T-helper 17 cell (primary cell): Measurements from ENCODE around the gene CPNE5. TPM values are rescaled to one million over a fixed set of nuclear protein-coding genes. Genes with fewer than 3 reads are reported as not detected.

Source experiments
- ATAC-seq: fragments of 150-1000 bp; cut with Tn5 transposase; 2 replicates; pipeline ENCODE4 v1.10.0; 2021; ENCODE audit warnings: mild to moderate bottlenecking, moderate library complexity
- DNase-seq, 3 donors: peaks; one replicate each; pipeline versions ENCODE4 v3.0.0 to v3.0.0-alpha.2; 2020 to 2021
- H3K9me3 ChIP-seq: one replicate; pipeline ENCODE4 v1.7.0; 2013; ENCODE audit warnings: low read length, mild to moderate bottlenecking; ENCODE audit not compliant: control insufficient read depth, poor library complexity, severe bottlenecking
- H3K27ac Mint-ChIP-seq: one replicate; pipeline ENCODE4 v1.8.0; 2022; ENCODE audit warnings: mild to moderate bottlenecking, moderate library complexity, mixed read lengths
- H3K27me3 Mint-ChIP-seq: one replicate; pipeline ENCODE4 v1.8.0; 2022; ENCODE audit warnings: mixed read lengths
- H3K36me3 Mint-ChIP-seq: one replicate; pipeline ENCODE4 v1.8.0; 2022; ENCODE audit warnings: low read depth, mixed read lengths
- H3K4me1 Mint-ChIP-seq: one replicate; pipeline ENCODE4 v1.8.0; 2022; ENCODE audit warnings: mild to moderate bottlenecking, mixed read lengths
- H3K4me3 Mint-ChIP-seq: one replicate; pipeline ENCODE4 v1.8.0; 2022; ENCODE audit warnings: mild to moderate bottlenecking, moderate library complexity, mixed read lengths
- total RNA-seq, 4 donors: library from RNA in 2 of 4; stranded (reverse) in 2 of 4; gene quantifications; one replicate each; pipeline ENCODE4 v1.2.3 and lab custom pipeline; 2022 to 2026

Gene CPNE5
- total RNA-seq, 2 donors from 2014 or later = 5.5 to 16.0 TPM

DNA sequence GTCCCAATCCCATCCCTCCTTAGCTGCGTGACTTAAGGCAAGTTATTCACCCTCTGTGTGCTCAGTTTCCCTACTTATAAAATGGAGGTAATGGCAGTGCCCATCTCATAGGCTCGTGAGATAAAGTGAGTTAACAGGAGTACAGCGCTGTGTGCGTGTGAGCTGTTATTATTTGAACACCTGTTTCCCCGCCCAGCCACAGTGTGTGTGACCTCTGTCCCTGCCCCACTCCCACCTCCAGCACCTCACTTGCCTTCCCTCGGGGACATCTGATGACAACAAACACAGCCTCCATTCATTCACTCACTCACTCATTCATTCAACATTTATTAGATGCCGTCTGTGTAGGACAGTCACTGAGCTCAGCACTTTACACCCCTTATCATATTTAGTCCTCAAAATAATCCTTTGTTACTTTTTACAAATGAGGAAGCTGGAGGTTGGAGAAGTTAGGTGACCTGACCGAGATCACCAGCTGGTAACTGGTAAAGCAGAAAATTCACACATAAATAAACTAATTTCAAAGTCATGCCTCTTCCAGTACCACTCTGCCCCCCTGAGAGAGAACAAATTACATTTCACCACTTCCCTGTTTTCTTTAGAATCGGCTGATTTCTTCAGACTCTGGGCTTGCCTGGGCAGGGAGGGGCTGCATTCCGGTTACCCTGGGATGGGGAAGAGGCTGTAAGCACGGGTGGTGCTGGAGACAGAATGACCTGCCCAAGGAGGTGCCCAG, 58.6 kb downstream of the CPNE5 start:
- H3K4me1 Mint-ChIP-seq = peaks cover 12% of the 10 kb centered on the region
- ATAC-seq (no peak), DNase-seq (no peak)
- no peak overlapping the region for H3K4me3 Mint-ChIP-seq
- peaks cover 12% of the 10 kb centered on the region for H3K27me3 Mint-ChIP-seq
- H3K36me3 Mint-ChIP-seq = no peaks in the 10 kb centered on the region
- H3K27ac Mint-ChIP-seq = no peak overlapping the region
- H3K9me3 ChIP-seq = no peaks in the 10 kb centered on the region

DNA sequence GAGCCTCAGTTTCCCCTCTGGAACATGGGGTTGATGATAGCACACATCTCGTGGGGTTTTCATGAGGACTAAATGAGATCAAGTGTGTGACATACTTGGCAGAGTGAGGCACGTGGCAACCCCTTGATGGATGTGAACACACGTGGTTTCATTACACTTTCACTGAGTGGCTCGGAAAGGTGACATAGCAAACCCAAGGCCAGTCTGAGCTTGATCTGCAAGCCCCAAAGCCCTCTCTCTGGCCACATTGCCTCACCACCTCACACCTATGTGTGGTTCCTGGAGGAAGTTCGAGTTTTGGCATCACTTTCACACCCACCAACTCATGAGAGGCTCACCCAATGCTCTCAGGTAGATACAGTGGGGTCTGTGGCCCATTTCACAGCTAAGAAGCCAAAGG, 60.0 kb downstream of the CPNE5 start:
- peaks cover 7% of the 10 kb centered on the region for H3K27me3 Mint-ChIP-seq
- no peaks in the 10 kb centered on the region for H3K36me3 Mint-ChIP-seq
- no peak overlapping the region for H3K27ac Mint-ChIP-seq
- no peak for DNase-seq
- peaks cover 15% of the 10 kb centered on the region for H3K4me1 Mint-ChIP-seq
- no peak for ATAC-seq
- H3K9me3 ChIP-seq = no peaks in the 10 kb centered on the region
- no peak overlapping the region for H3K4me3 Mint-ChIP-seq

GRCh38 chr6:36777801-36778200, 61.4 kb downstream of the CPNE5 start:
- DNase-seq (no peak), ATAC-seq (no peak)
- Mint-ChIP-seq H3K27me3 (peaks cover 5% of the 10 kb centered on the region), H3K36me3 (no peaks in the 10 kb centered on the region), H3K4me3 (no peak overlapping the region), H3K4me1 (peaks cover 13% of the 10 kb centered on the region), H3K27ac (no peak overlapping the region)
- no peaks in the 10 kb centered on the region for H3K9me3 ChIP-seq

DNA sequence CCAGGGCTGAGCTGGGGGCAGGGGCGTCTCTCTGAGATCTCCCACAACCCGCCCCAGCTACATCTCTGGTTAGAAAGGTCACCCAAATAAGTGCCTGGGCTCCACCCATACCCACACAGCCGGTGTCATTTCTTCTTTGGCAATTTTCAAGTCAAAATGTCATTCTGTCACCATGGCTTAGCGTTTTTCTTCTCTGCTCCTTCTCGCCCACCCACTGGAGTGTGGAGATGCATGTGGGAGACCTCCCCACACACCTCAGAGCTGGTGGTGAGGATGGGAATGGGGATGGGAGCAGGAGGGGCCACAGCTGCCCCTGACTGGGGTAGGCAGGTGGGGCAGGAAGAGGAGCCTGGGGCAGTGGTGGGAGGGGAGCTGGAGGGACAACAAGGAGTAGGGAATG, 63.1 kb downstream of the CPNE5 start:
- H3K9me3 ChIP-seq = no peaks in the 10 kb centered on the region
- DNase-seq (no peak), ATAC-seq (no peak)
- Mint-ChIP-seq H3K36me3 (no peaks in the 10 kb centered on the region), H3K27me3 (peaks cover 5% of the 10 kb centered on the region), H3K27ac (peak overlapping the region; percentile 71), H3K4me1 (peaks cover 19% of the 10 kb centered on the region), H3K4me3 (no peak overlapping the region)

DNA sequence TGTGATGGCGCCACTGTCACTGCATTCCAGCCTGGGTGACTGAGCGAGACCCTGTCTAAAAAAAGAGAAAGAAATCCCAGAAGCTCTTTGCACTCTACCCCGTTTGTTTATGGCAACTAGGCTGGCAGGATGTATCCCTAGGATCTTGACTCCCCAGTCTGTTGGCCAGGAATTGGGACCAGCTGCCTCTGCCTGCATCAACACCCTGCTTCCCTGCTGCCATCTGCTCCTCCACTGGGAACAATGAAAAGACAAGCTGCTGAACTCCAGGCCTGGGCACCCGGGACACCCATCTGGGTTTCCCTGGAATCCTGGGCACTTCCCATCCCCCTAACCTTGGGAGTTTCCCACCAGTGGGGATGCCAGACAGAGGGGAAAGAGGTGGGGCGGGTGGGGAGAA, 64.9 kb downstream of the CPNE5 start:
- Mint-ChIP-seq H3K4me1 (peaks cover 37% of the 10 kb centered on the region), H3K4me3 (no peak overlapping the region), H3K27ac (no peak overlapping the region), H3K36me3 (no peaks in the 10 kb centered on the region), H3K27me3 (peaks cover 5% of the 10 kb centered on the region)
- H3K9me3 ChIP-seq = no peaks in the 10 kb centered on the region
- DNase-seq (no peak), ATAC-seq (no peak)

- Mint-ChIP-seq H3K4me1 (peaks cover 42% of the 10 kb centered on the region), H3K27ac (peak overlapping the region; percentile 90), H3K4me3 (no peak overlapping the region), H3K27me3 (no peaks in the 10 kb centered on the region), H3K36me3 (no peaks in the 10 kb centered on the region)
- no peak for ATAC-seq
- no peaks in the 10 kb centered on the region for H3K9me3 ChIP-seq
- DNase-seq = no peak
Observed at GRCh38 chr6:36772397-36772796, 66.8 kb downstream of the CPNE5 start.

DNA sequence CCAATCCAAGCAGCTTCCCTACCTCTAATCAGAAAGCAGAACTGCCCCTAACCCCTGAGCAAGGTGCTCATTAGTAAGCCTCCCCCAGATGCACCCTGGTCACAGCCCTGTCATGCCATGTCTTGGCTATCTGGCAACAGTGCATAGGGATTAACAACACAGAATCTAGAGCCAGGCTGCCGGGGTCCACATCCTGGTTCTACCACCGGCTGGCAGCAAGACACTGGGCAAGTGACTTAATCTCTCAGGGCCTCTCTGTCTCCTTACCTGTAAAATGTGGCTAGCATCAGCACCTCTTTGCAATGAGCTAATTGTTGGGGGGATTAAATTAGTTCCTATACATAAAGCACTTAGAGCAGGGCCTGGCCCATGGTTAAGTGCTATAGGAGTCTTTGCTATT, 68.1 kb downstream of the CPNE5 start:
- ATAC-seq (no peak), DNase-seq (no peak)
- Mint-ChIP-seq H3K4me1 (peaks cover 42% of the 10 kb centered on the region), H3K27ac (peak overlapping the region; percentile 92), H3K4me3 (no peak overlapping the region), H3K36me3 (no peaks in the 10 kb centered on the region), H3K27me3 (no peaks in the 10 kb centered on the region)
- H3K9me3 ChIP-seq = no peaks in the 10 kb centered on the region

GRCh38 chr6:36769676-36770499, 69.4 kb downstream of the CPNE5 start:
- H3K36me3 Mint-ChIP-seq = no peaks in the 10 kb centered on the region
- peak overlapping the region; percentile 79 for H3K4me3 Mint-ChIP-seq
- no peak for DNase-seq
- no peaks in the 10 kb centered on the region for H3K27me3 Mint-ChIP-seq
- H3K27ac Mint-ChIP-seq = peak overlapping the region; percentile 92
- H3K9me3 ChIP-seq = no peaks in the 10 kb centered on the region
- peak; percentile 32 for ATAC-seq
- peaks cover 38% of the 10 kb centered on the region for H3K4me1 Mint-ChIP-seq

DNA sequence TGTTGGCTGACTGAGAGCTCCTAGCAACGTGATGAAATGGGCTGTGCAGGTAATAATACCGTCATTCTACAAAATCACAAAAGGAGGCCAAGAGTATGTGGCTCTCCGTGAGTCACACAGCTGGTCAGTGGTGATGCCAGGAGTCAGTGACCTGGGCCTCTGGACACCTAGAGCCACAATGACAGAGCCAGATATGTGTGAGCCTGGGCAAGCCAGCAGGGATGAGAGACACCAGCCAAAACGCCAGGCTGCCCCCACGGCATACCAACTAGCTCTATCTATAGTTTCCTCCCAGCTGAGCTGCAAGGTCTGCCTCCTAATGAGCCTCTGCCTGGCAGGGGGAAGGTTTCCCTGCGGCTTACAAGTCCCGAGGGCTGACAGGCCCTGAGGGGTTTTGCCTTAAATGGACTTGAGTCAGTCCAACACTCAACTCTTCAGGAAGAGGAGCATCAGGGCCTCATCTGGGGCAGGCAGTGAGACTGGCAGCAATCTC, 70.0 kb downstream of the CPNE5 start:
- H3K9me3 ChIP-seq = no peaks in the 10 kb centered on the region
- ATAC-seq (peak; percentile 5), DNase-seq (no peak)
- peak overlapping the region; percentile 79 for H3K4me3 Mint-ChIP-seq
- H3K27ac Mint-ChIP-seq = peak overlapping the region; percentile 92
- H3K27me3 Mint-ChIP-seq = no peaks in the 10 kb centered on the region
- peaks cover 38% of the 10 kb centered on the region for H3K4me1 Mint-ChIP-seq
- H3K36me3 Mint-ChIP-seq = no peaks in the 10 kb centered on the region

GRCh38 chr6:36766399-36766945, 72.8 kb downstream of the CPNE5 start:
- ATAC-seq (no peak), DNase-seq (no peak)
- Mint-ChIP-seq H3K27me3 (no peaks in the 10 kb centered on the region), H3K27ac (peak overlapping the region; percentile 74), H3K4me1 (peaks cover 33% of the 10 kb centered on the region), H3K4me3 (peak overlapping the region; percentile 56), H3K36me3 (no peaks in the 10 kb centered on the region)
- H3K9me3 ChIP-seq = no peaks in the 10 kb centered on the region

- Mint-ChIP-seq H3K36me3 (no peaks in the 10 kb centered on the region), H3K4me3 (peak overlapping the region; percentile 56), H3K4me1 (peaks cover 27% of the 10 kb centered on the region), H3K27ac (peak overlapping the region; percentile 74), H3K27me3 (no peaks in the 10 kb centered on the region)
- ATAC-seq = peak; percentile 93
- H3K9me3 ChIP-seq = no peaks in the 10 kb centered on the region
- peak; percentile 55 to 76 (median 66) for DNase-seq
Observed at GRCh38 chr6:36765594-36766398, 73.4 kb downstream of the CPNE5 start.

DNA sequence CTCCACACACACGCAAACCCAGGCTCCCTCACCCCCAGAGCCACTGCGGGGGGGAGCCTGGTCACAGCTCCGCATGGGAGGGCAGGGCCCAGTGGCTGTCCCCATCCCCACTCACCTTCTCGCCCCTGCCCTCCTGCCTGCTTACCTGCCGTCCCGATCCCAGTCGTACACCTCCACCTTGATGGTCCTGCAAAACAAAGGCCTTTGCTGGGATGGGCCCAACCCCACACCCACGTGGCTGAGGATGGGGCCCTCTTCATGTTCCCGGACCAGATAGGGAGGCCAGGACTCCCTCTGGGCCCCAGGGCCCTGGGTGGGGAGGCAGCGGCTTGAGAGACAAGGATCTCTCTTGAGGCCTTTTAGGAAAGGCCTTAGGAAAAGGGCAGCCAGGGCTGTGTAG, 74.1 kb downstream of the CPNE5 start:
- ATAC-seq (no peak), DNase-seq (no peak)
- H3K4me1 Mint-ChIP-seq = peaks cover 21% of the 10 kb centered on the region
- H3K36me3 Mint-ChIP-seq = no peaks in the 10 kb centered on the region
- H3K9me3 ChIP-seq = no peaks in the 10 kb centered on the region
- no peak overlapping the region for H3K4me3 Mint-ChIP-seq
- no peak overlapping the region for H3K27ac Mint-ChIP-seq
- H3K27me3 Mint-ChIP-seq = no peaks in the 10 kb centered on the region

DNA sequence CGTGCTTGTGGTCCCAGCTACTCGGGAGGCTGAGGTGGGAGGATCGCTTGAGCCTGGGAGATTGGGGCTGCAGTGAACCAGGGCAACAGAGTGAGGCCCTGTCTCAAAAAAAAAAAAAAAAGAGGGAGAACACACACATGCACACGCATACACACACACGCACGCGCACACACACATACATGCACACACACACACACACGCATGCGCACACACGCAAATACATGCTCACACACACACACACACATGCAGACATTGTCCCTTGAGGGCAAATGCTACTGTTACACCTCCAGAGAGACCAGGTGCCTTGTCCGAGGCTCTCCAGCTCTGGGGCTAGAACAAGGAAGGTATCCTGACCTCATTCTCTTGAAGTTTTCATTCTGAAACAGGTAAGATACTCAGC, 77.1 kb downstream of the CPNE5 start:
- no peak overlapping the region for H3K4me3 Mint-ChIP-seq
- ATAC-seq = no peak
- H3K27ac Mint-ChIP-seq = no peak overlapping the region

More for the DNA sequence above, 77.1 kb downstream of the CPNE5 start:
- Mint-ChIP-seq H3K4me1 (peaks cover 13% of the 10 kb centered on the region), H3K36me3 (no peaks in the 10 kb centered on the region), H3K27me3 (no peaks in the 10 kb centered on the region)
- no peaks in the 10 kb centered on the region for H3K9me3 ChIP-seq
- DNase-seq = no peak
